NCI-H2107 treated with DMSO at 0.1 percent for 48 hours (cell line): Measurements from ENCODE around the gene RELL2.
A peak's percentile ranks its signal among the peaks of the same experiment; 100 is the strongest.
"Not testable (repeated sequence)": the region's sequence is repeated elsewhere in the genome, so short reads cannot be mapped to it uniquely, and the experiment has no call there.

Experiments
- DNase-seq: peaks from one replicate; lab custom pipeline; 2025; ENCODE audit not compliant: unreplicated experiment; lab: John Stamatoyannopoulos, UW

Gene RELL2

GRCh38 chr5:141636413-141637122 is at the start of gene RELL2, which contains the start of gene HDAC3:
Gene RELL2, plus strand, starts transcription at chr5:141636997. Its CDS starts 1,229 bp downstream, at chr5:141638226.
Gene HDAC3, minus strand, starts transcription at chr5:141636849. Its CDS starts 59 bp downstream, at chr5:141636790.
- DNase-seq = peak; percentile 49

GRCh38 chr5:141590127-141590526 is 46.7 kb upstream of the RELL2 start:
- no peak for DNase-seq

- no peak for DNase-seq
Measured at GRCh38 chr5:141596867-141597266, 39.9 kb upstream of the RELL2 start.

GRCh38 chr5:141597394-141597793 is 39.4 kb upstream of the RELL2 start:
- no peak for DNase-seq

- no peak for DNase-seq
Measured at GRCh38 chr5:141597814-141598213, 39.0 kb upstream of the RELL2 start.

GRCh38 chr5:141598391-141599345 is 38.1 kb upstream of the RELL2 start:
- no peak for DNase-seq

- no peak for DNase-seq
Measured at GRCh38 chr5:141602606-141603005, 34.2 kb upstream of the RELL2 start.

- DNase-seq = no peak
Measured at GRCh38 chr5:141603923-141604717, 32.7 kb upstream of the RELL2 start.

- no peak for DNase-seq
Measured at GRCh38 chr5:141605523-141606277, 31.1 kb upstream of the RELL2 start.

GRCh38 chr5:141608046-141608445 is 28.8 kb upstream of the RELL2 start:
- no peak for DNase-seq

- no peak for DNase-seq
Measured at GRCh38 chr5:141608557-141608956, 28.2 kb upstream of the RELL2 start.

- no peak for DNase-seq
Measured at GRCh38 chr5:141609044-141609443, 27.8 kb upstream of the RELL2 start.

- DNase-seq = not testable (repeated sequence)
Measured at GRCh38 chr5:141609921-141610320, 26.9 kb upstream of the RELL2 start.

GRCh38 chr5:141611289-141611688 is 25.5 kb upstream of the RELL2 start:
- DNase-seq = no peak

- no peak for DNase-seq
Measured at GRCh38 chr5:141613344-141613743, 23.5 kb upstream of the RELL2 start.

- DNase-seq = no peak
Measured at GRCh38 chr5:141615991-141616720, 20.6 kb upstream of the RELL2 start.

GRCh38 chr5:141617128-141617527 is 19.7 kb upstream of the RELL2 start:
- no peak for DNase-seq

GRCh38 chr5:141617682-141618029 is 19.1 kb upstream of the RELL2 start:
- peak; percentile 36 for DNase-seq

- peak; percentile 37 for DNase-seq
Measured at GRCh38 chr5:141618030-141618803, 18.6 kb upstream of the RELL2 start.
